Mesodermal cell (in vitro differentiated cells): Measurements from ENCODE around the gene FCGBP.
"Not testable (repeated sequence)": the region's sequence is repeated elsewhere in the genome, so short reads cannot be mapped to it uniquely, and the experiment has no call there.

ENCODE experiments used
- H3K27ac ChIP-seq: 2 replicates; pipeline ENCODE4 v1.7.0; 2013; ENCODE audit warnings: mild to moderate bottlenecking, low read depth, low read length, moderate library complexity; ENCODE audit not compliant: severe bottlenecking
- H3K36me3 ChIP-seq: 2 replicates; pipeline ENCODE4 v1.7.1; 2013; ENCODE audit warnings: mild to moderate bottlenecking, low read length, moderate library complexity; ENCODE audit not compliant: control insufficient read depth, insufficient read depth
- H3K4me1 ChIP-seq: one replicate; pipeline ENCODE4 v1.7.1; 2013; ENCODE audit warnings: mild to moderate bottlenecking, low read length; ENCODE audit not compliant: insufficient read depth, control insufficient read depth, poor library complexity, severe bottlenecking
- H3K4me3 ChIP-seq: 2 replicates; pipeline ENCODE4 v1.7.0; 2013; ENCODE audit warnings: low read length, control low read depth, mild to moderate bottlenecking; ENCODE audit not compliant: insufficient read depth, poor library complexity, severe bottlenecking; ENCODE audit errors: extremely low read depth
- H3K9me3 ChIP-seq: 2 replicates; pipeline ENCODE4 v1.7.1; 2013; ENCODE audit warnings: mild to moderate bottlenecking, low read length, moderate library complexity; ENCODE audit not compliant: control insufficient read depth
- WGBS, 2 experiments: methylation state at CpG; one replicate each; pipeline ENCODE4 v1.1.5; 2013; ENCODE audit warnings: missing lambda C conversion rate in 2 of 2; ENCODE audit not compliant: insufficient coverage in 2 of 2; 5-methylcytosine and 5-hydroxymethylcytosine counted together

The FCGBP gene

GRCh38 chr19:39917561-39918182, 16.8 kb downstream of the FCGBP start:
- H3K27ac ChIP-seq, result no peak overlapping the region
- H3K36me3 ChIP-seq, result no peaks in the 10 kb centered on the region
- no peaks in the 10 kb centered on the region for H3K4me1 ChIP-seq
- 75 to 84% methylated on average over 2 to 9 of the region's 9 CpGs for WGBS, 2 experiments
- H3K9me3 ChIP-seq, result no peaks in the 10 kb centered on the region
- H3K4me3 ChIP-seq, result no peak overlapping the region

DNA sequence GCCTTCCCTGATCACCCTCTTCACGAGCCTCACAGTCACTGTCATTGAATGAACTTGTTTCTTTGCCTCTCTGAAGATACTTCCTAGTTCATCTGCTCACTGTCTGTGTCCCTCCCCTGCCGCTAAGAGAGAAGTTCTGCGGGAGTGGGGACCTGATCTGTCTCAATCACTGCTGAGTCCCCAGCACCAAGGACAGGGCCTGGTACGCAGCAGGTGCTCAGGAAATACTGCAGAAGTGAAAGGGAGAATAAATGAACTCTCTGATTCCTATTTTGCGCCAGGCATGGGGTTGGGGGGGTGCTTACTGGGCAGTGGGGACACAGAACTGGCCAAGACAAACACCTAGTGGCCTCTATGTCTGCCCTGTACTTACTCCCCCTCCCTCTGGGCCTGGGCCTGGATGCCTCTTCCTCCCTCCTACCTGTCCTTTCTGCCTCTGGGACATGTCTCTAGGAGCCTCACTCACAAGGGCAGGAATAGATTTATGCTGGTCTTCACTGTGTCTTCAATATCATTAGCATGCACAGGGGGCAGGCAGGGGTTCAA, 17.5 kb downstream of the FCGBP start:
- no peaks in the 10 kb centered on the region for H3K4me1 ChIP-seq
- 71 to 92% methylated on average over 2 of the region's 5 CpGs for WGBS, 2 experiments

GRCh38 chr19:39916236-39916635, 18.2 kb downstream of the FCGBP start:
- Histone ChIP-seq H3K9me3 (no peaks in the 10 kb centered on the region), H3K27ac (no peak overlapping the region), H3K36me3 (no peaks in the 10 kb centered on the region), H3K4me1 (no peaks in the 10 kb centered on the region), H3K4me3 (no peak overlapping the region)
- 63 to 77% methylated on average over 3 to 5 of the region's 5 CpGs for WGBS, 2 experiments

More for the DNA sequence above, 17.5 kb downstream of the FCGBP start:
- H3K9me3 ChIP-seq, result no peaks in the 10 kb centered on the region
- H3K4me3 ChIP-seq, result no peak overlapping the region
- no peak overlapping the region for H3K27ac ChIP-seq
- H3K36me3 ChIP-seq, result no peaks in the 10 kb centered on the region

DNA sequence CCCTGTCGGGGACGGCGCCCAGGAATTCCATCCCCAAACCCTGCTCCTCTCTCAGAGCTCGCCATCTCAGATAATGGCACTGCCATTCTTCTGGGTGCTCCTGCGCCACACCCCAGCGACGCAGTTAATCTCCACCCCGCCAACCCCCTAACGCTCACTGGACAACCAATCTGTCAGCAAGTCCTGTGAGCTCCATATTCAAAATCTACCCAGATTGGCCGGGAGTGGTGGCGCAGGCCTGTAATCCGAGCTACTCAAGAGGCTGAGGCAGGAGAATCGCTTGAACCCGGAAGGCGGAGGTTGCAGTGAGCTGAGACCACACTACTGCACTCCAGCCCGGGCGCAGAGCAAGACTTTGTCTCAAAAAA, 18.6 kb downstream of the FCGBP start:
- 94 to 95% methylated on average over 10 to 17 of the region's 17 CpGs for WGBS, 2 experiments
- Histone ChIP-seq H3K36me3 (no peaks in the 10 kb centered on the region), H3K9me3 (no peaks in the 10 kb centered on the region), H3K4me3 (no peak overlapping the region), H3K27ac (no peak overlapping the region), H3K4me1 (no peaks in the 10 kb centered on the region)

- no peaks in the 10 kb centered on the region for H3K4me1 ChIP-seq
- no peak overlapping the region for H3K27ac ChIP-seq
- H3K36me3 ChIP-seq, result no peaks in the 10 kb centered on the region
- no peak overlapping the region for H3K4me3 ChIP-seq
- WGBS, 2 experiments, result 93 to 94% methylated on average over 60 to 70 of the region's 71 CpGs
- no peaks in the 10 kb centered on the region for H3K9me3 ChIP-seq
These were observed 19.2 kb downstream of the FCGBP start for GRCh38 chr19:39915101-39915847.

DNA sequence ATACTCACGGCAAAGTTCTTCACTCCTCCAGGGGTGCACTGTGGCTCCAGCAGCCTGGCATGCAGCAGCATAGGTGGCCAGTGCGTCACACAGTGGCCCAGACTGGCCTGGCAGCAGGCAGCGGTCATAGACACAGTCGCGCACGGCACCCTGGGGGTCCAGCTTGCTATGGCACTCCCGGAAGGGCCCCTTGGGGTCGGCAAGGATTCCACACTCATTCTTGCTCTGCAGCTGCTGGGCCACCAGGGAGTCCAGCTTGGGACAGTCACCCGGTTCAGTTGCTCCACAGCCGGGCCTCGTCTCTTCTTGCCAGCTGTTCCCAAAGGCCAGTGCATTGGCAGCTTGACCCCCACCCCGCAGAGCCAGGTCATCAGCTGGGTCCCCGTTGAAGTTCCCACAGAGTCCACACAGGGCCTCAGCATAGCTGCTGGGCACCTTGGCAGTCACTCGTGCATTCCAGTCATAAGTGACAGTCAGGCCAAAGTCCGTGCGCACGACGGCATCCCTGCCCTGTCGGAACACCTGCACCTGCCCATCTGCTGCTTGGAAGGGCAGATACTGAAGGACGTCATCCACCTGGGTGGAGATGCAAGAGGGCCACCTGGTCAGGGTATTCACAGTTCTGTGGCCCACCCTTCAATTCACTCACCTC, 20.6 kb downstream of the FCGBP start:
- no peaks in the 10 kb centered on the region for H3K9me3 ChIP-seq
- no peaks in the 10 kb centered on the region for H3K36me3 ChIP-seq
- 82 to 90% methylated on average over 19 to 20 of the region's 20 CpGs for WGBS, 2 experiments
- H3K4me3 ChIP-seq, result no peak overlapping the region
- H3K4me1 ChIP-seq, result no peaks in the 10 kb centered on the region
- no peak overlapping the region for H3K27ac ChIP-seq

- H3K4me3 ChIP-seq, result no peak overlapping the region
- no peaks in the 10 kb centered on the region for H3K36me3 ChIP-seq
- H3K27ac ChIP-seq, result no peak overlapping the region
- WGBS, 2 experiments, result 84 to 93% methylated on average over 5 of the region's 6 CpGs
- no peaks in the 10 kb centered on the region for H3K9me3 ChIP-seq
- H3K4me1 ChIP-seq, result no peaks in the 10 kb centered on the region
These were observed 25.6 kb downstream of the FCGBP start for GRCh38 chr19:39908803-39909202.

- H3K27ac ChIP-seq, result no peak overlapping the region
- no peak overlapping the region for H3K4me3 ChIP-seq
- H3K9me3 ChIP-seq, result no peaks in the 10 kb centered on the region
- no peaks in the 10 kb centered on the region for H3K4me1 ChIP-seq
- 93 to 100% methylated on average over 3 of the region's 5 CpGs for WGBS, 2 experiments
- no peaks in the 10 kb centered on the region for H3K36me3 ChIP-seq
These were observed 27.4 kb downstream of the FCGBP start for GRCh38 chr19:39906820-39907611.

GRCh38 chr19:39906283-39906682, 28.2 kb downstream of the FCGBP start:
- no peaks in the 10 kb centered on the region for H3K4me1 ChIP-seq
- no peaks in the 10 kb centered on the region for H3K36me3 ChIP-seq
- H3K4me3 ChIP-seq, result no peak overlapping the region
- H3K9me3 ChIP-seq, result no peaks in the 10 kb centered on the region
- H3K27ac ChIP-seq, result no peak overlapping the region
- WGBS, 2 experiments, result 87 to 89% methylated on average over 5 to 7 of the region's 8 CpGs

DNA sequence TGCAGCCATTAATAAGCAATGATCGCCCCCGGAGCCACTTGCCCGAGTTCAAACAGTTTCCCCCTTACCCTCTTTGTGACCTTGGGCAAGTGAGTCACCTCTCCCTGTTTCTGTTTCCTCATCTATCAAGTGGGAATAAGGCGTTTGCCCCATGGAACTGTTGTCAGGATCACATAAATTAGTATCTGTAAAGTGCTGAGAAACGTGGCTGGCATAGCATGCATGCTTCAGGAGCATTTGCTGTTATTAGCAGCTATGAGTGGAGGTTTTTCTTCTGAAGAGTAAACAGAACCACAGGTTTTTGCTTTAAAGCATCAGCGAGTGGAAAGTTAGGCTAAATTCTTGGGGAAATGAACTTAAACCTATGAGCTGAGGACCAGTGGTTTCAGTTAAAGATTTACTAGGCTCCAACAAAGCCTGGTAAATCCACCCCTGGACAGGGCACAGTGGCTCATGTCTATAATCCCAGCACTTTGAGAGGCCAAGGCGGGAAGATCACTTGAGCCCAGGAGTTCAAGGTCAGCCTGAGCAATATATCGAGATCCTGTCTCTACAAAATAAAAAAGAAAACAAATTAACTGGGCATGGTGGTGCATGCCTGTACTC, 30.8 kb downstream of the FCGBP start:
- 86% methylated on average over 1 of the region's 8 CpGs; no CpG with 5 or more reads in 1 of the 2 experiments for WGBS, 2 experiments
- H3K4me3 ChIP-seq, H3K36me3 ChIP-seq, H3K9me3 ChIP-seq, H3K4me1 ChIP-seq, H3K27ac ChIP-seq: not testable (repeated sequence)
